Islet of Langerhans (tissue), 1 donor: ENCODE results near the gene FOSL2.

Experiments used
- FAIRE-seq: peaks from one replicate; lab custom pipeline; 2011; peaks lifted over from hg19 to GRCh38; lab: Jason Lieb, UNC

FOSL2 gene

GRCh38 chr2:28397043-28397381 lies 4.4 kb downstream of the FOSL2 start:
- no peak for FAIRE-seq

- FAIRE-seq, result no peak
These were observed 5.6 kb downstream of the FOSL2 start for GRCh38 chr2:28398101-28398834.

- FAIRE-seq, result no peak
These were observed 6.6 kb downstream of the FOSL2 start for GRCh38 chr2:28399289-28399688.

GRCh38 chr2:28399956-28400355 lies 7.3 kb downstream of the FOSL2 start:
- no peak for FAIRE-seq

GRCh38 chr2:28400419-28400818 lies 7.8 kb downstream of the FOSL2 start:
- no peak for FAIRE-seq

- FAIRE-seq, result no peak
These were observed 8.3 kb downstream of the FOSL2 start for GRCh38 chr2:28400921-28401320.

- no peak for FAIRE-seq
These were observed 8.8 kb downstream of the FOSL2 start for GRCh38 chr2:28401411-28401810.

GRCh38 chr2:28401948-28402550 lies 9.4 kb downstream of the FOSL2 start:
- no peak for FAIRE-seq

GRCh38 chr2:28403370-28403956 lies 10.8 kb downstream of the FOSL2 start:
- FAIRE-seq, result no peak

GRCh38 chr2:28404086-28404485 lies 11.4 kb downstream of the FOSL2 start:
- no peak for FAIRE-seq

- no peak for FAIRE-seq
These were observed 12.9 kb downstream of the FOSL2 start for GRCh38 chr2:28405537-28405936.

GRCh38 chr2:28406276-28407096 lies 13.8 kb downstream of the FOSL2 start:
- FAIRE-seq, result no peak

- FAIRE-seq, result no peak
These were observed 14.7 kb downstream of the FOSL2 start for GRCh38 chr2:28407131-28407975.

- FAIRE-seq, result no peak
These were observed 15.5 kb downstream of the FOSL2 start for GRCh38 chr2:28407976-28408690.

GRCh38 chr2:28408764-28409599 lies 16.3 kb downstream of the FOSL2 start:
- FAIRE-seq, result no peak

- FAIRE-seq, result no peak
These were observed 18.6 kb downstream of the FOSL2 start for GRCh38 chr2:28411166-28411755.

GRCh38 chr2:28411956-28412609 lies 19.4 kb downstream of the FOSL2 start:
- no peak for FAIRE-seq

- no peak for FAIRE-seq
These were observed 20.0 kb downstream of the FOSL2 start for GRCh38 chr2:28412625-28413151.
